Bronchial epithelial cell (primary cell): ENCODE measurements around the gene CABP4. TPM values are rescaled to one million over a fixed set of nuclear protein-coding genes. Genes with fewer than 3 reads are reported as not detected.

ENCODE experiments used
- DNase-seq: peaks from one replicate; pipeline ENCODE4 v3.0.0-alpha.2; 2010; ENCODE audit warnings: low read depth
- FAIRE-seq: peaks from 2 replicates; lab custom pipeline; 2011; peaks lifted over from hg19 to GRCh38; lab: Jason Lieb, UNC
- H3K27me3 ChIP-seq: 2 replicates; pipeline ENCODE4 v1.5.1; 2011; ENCODE audit warnings: low read length; ENCODE audit not compliant: control insufficient read depth, insufficient read depth
- H3K36me3 ChIP-seq: 2 replicates; pipeline ENCODE4 v1.5.1; 2011; ENCODE audit warnings: low read length; ENCODE audit not compliant: control insufficient read depth, insufficient read depth
- H3K4me3 ChIP-seq: 2 replicates; pipeline ENCODE4 v1.5.1; 2011; ENCODE audit warnings: mild to moderate bottlenecking, low read depth, low read length, control low read depth
- CTCF ChIP-seq: IDR thresholded peaks from 2 replicates; pipeline ENCODE4 v1.5.1; 2011; ENCODE audit warnings: mild to moderate bottlenecking, moderate library complexity, low read length, control low read depth, inconsistent platforms; ENCODE audit not compliant: insufficient read depth, severe bottlenecking
- total RNA-seq: library from RNA; depleted of rRNA; stranded (reverse); fragments of >200 nt; gene quantifications from 2 replicates; pipeline ENCODE4 v1.2.1, GENCODE V29; 2014

Gene CABP4
- total RNA-seq, 1 donor from 2014 or later: not detected

- TF ChIP-seq CTCF: no peak
- no peak for FAIRE-seq
- peaks cover 33% of the 10 kb centered on the region for H3K36me3 ChIP-seq
- no peak overlapping the region for H3K4me3 ChIP-seq
- DNase-seq: no peak
- no peaks in the 10 kb centered on the region for H3K27me3 ChIP-seq
Observed at GRCh38 chr11:67492069-67492727, 37.0 kb downstream of the CABP4 start.

- FAIRE-seq: no peak
Observed at GRCh38 chr11:67492801-67493547, 37.8 kb downstream of the CABP4 start.

GRCh38 chr11:67493548-67494370 is 38.6 kb downstream of the CABP4 start:
- Histone ChIP-seq H3K36me3 (peaks cover 41% of the 10 kb centered on the region), H3K27me3 (no peaks in the 10 kb centered on the region), H3K4me3 (no peak overlapping the region)
- TF ChIP-seq CTCF: no peak
- DNase-seq (no peak), FAIRE-seq (no peak)

More at GRCh38 chr11:67492801-67493547, 37.8 kb downstream of the CABP4 start:
- Histone ChIP-seq H3K27me3 (no peaks in the 10 kb centered on the region), H3K36me3 (peaks cover 36% of the 10 kb centered on the region), H3K4me3 (no peak overlapping the region)
- no peak for DNase-seq
- TF ChIP-seq CTCF: no peak

- no peak for FAIRE-seq
- DNase-seq: no peak
- no peak for TF ChIP-seq CTCF
- Histone ChIP-seq H3K27me3 (no peaks in the 10 kb centered on the region), H3K36me3 (peaks cover 42% of the 10 kb centered on the region), H3K4me3 (no peak overlapping the region)
Observed at GRCh38 chr11:67494371-67495233, 39.4 kb downstream of the CABP4 start.
